GM12891 (cell line): ENCODE results near the gene MYO3A.

ENCODE experiments used
- DNase-seq: peaks from one replicate; pipeline ENCODE4 v3.0.0; 2011; ENCODE audit warnings: low spot score; ENCODE audit not compliant: insufficient read length
- FAIRE-seq: peaks from 2 replicates; lab custom pipeline; 2011; peaks lifted over from hg19 to GRCh38; lab: Jason Lieb, UNC
- PAX5 ChIP-seq: IDR thresholded peaks from 2 replicates; pipeline ENCODE4 v1.6.1; 2011; ENCODE audit warnings: low read length, moderate library complexity, mild to moderate bottlenecking; ENCODE audit not compliant: insufficient read depth, severe bottlenecking
- POLR2A ChIP-seq: IDR thresholded peaks from 2 replicates; pipeline ENCODE4 v1.6.1; 2011; ENCODE audit warnings: low read depth, low read length, control low read depth
- POLR2AphosphoS5 ChIP-seq: IDR thresholded peaks from 2 replicates; pipeline ENCODE4 v1.6.1; 2011; ENCODE audit warnings: low read depth, low read length, control low read depth
- POU2F2 ChIP-seq: IDR thresholded peaks from 2 replicates; pipeline ENCODE4 v1.6.1; 2011; ENCODE audit warnings: low read depth, mild to moderate bottlenecking, control low read depth, low read length, moderate library complexity
- SPI1 ChIP-seq: IDR thresholded peaks from 2 replicates; pipeline ENCODE4 v1.6.1; 2011; ENCODE audit warnings: low read depth, low read length, control low read depth
- TAF1 ChIP-seq: IDR thresholded peaks from 2 replicates; pipeline ENCODE4 v1.6.1; 2011; ENCODE audit warnings: low read depth, low read length, control low read depth

Gene MYO3A

GRCh38 chr10:26217396-26218086, 283.5 kb downstream of the MYO3A start:
- FAIRE-seq (no peak), DNase-seq (peak; percentile 35)
- no peak for TF ChIP-seq TAF1
- no peak for TF ChIP-seq POU2F2
- no peak for TF ChIP-seq POLR2A

GRCh38 chr10:26219676-26220075, 285.6 kb downstream of the MYO3A start:
- FAIRE-seq, result no peak

DNA sequence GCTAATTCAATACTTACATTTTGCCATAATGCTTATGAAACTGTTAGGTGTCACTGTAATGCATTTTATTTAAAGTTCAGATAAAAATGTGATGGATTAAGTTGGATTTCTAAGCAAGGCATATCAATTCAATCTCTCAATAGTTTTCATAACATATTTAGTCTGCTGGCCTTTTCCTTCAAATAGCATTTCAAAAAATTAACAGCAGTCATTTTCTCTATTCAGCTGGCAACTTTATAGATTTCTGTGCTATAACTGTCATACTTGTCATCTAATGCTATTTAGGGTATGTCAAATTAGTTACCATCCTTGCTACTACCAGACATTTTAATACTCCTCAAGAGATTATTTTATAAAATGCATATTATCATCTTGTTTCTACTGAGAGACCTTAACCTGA, 286.9 kb downstream of the MYO3A start:
- TF ChIP-seq PAX5 (no peak), SPI1 (no peak), POLR2AphosphoS5 (no peak), POLR2A (no peak), POU2F2 (no peak), TAF1 (no peak)
- no peak for DNase-seq
- no peak for FAIRE-seq

More at GRCh38 chr10:26219676-26220075, 285.6 kb downstream of the MYO3A start:
- DNase-seq, result no peak
- TF ChIP-seq TAF1 (no peak), SPI1 (no peak), PAX5 (no peak), POU2F2 (no peak), POLR2AphosphoS5 (no peak), POLR2A (no peak)

DNA sequence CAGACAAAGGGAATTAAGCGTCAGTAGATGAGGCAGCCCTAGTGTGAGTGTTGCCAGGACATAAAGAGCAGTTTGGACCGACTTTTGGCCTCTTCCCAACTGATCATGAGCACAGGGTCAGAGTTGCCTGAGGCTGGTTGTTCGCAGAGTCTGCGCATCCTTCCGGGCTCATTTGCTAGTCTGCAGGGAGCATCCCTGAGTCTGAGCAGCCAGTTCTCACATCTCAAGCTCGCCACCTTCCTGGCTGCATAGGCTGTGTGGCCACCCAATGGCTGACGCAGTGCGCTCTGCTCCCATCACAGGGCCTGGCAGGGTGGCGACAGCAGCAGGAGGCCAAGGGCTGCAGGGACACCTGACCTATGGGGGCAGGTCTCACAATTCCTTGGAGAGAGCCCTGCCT, 287.5 kb downstream of the MYO3A start:
- DNase-seq (no peak), FAIRE-seq (no peak)
- TF ChIP-seq PAX5 (no peak), TAF1 (no peak), POLR2AphosphoS5 (no peak), POU2F2 (no peak), POLR2A (no peak), SPI1 (no peak)

DNA sequence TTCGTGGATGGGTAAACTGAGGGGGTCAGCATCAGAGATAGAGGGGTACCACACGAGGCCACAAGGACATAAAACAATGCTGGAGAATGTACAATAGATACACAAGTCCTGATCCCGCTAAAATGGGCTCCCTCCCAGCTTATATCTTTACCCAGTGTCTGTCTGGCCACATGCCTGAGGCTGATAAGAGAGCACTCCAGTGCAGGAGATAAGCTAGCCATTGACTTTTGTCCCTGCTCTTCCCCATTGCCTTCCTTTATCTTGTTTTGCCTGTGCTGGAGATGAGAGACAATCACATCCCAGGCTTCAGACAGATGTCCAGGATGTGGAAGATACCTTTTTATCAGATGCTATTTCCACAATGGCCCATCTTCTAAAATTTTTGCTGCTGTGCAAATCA, 288.5 kb downstream of the MYO3A start:
- no peak for DNase-seq

GRCh38 chr10:26225322-26225721, 291.3 kb downstream of the MYO3A start:
- TF ChIP-seq POLR2AphosphoS5, result no peak
- TF ChIP-seq PAX5, result no peak
- no peak for TF ChIP-seq SPI1
- TF ChIP-seq TAF1, result no peak
- TF ChIP-seq POLR2A, result no peak
- TF ChIP-seq POU2F2, result no peak
- FAIRE-seq, result no peak
- no peak for DNase-seq

More for the DNA sequence above, 288.5 kb downstream of the MYO3A start:
- FAIRE-seq, result no peak
- TF ChIP-seq TAF1 (no peak), SPI1 (no peak), POLR2A (no peak), POLR2AphosphoS5 (no peak), POU2F2 (no peak), PAX5 (no peak)

DNA sequence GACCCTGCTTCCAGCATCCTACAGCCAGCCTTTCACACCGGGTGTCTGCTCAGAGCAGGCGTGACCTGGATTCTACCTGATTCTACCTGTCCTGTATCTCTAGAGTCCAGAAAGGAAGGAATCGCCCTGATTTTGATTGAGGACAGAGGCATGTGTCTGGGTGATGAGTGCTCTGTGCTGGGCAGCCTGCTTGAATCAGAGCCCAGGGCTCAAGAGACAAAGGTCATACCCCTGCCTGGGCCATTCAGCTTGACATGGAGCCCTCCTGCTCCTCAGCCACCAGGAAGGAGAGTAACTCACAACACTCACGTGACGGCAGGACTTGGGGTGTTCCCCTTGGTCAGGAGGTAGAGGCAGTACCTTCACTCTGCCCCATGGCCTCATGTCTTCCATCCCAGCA, 293.8 kb downstream of the MYO3A start:
- TF ChIP-seq SPI1, result no peak
- TF ChIP-seq POLR2AphosphoS5, result no peak
- no peak for TF ChIP-seq PAX5
- TF ChIP-seq POLR2A, result no peak
- no peak for TF ChIP-seq TAF1
- TF ChIP-seq POU2F2, result no peak
- no peak for FAIRE-seq
- no peak for DNase-seq

- TF ChIP-seq TAF1, result no peak
- TF ChIP-seq PAX5, result no peak
- TF ChIP-seq POLR2A, result no peak
- no peak for TF ChIP-seq POU2F2
- TF ChIP-seq POLR2AphosphoS5, result no peak
- no peak for TF ChIP-seq SPI1
- DNase-seq (no peak), FAIRE-seq (no peak)
Measured at GRCh38 chr10:26232174-26232573, 298.1 kb downstream of the MYO3A start.

DNA sequence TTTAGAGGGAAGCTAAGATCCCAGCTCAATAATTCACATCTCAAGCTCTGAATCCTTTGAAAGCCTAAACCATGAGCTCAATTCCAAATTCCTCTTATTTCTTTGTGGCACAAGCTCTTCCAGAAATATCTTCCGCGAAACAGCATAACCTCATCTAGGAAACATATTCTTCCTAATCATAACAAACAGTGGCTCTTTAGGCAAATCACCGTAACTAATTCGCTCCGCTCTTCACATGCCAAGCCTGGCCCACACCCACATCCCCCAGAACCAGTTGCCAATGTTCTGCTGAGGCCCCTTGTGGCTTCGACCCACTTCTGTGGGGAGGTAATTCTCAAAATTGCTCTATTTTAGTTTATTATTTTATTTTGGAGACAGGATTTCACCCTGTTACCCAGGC, 301.7 kb downstream of the MYO3A start:
- FAIRE-seq, result no peak
- no peak for DNase-seq
- TF ChIP-seq TAF1 (no peak), SPI1 (no peak), POLR2A (no peak), PAX5 (no peak), POU2F2 (no peak), POLR2AphosphoS5 (no peak)

DNA sequence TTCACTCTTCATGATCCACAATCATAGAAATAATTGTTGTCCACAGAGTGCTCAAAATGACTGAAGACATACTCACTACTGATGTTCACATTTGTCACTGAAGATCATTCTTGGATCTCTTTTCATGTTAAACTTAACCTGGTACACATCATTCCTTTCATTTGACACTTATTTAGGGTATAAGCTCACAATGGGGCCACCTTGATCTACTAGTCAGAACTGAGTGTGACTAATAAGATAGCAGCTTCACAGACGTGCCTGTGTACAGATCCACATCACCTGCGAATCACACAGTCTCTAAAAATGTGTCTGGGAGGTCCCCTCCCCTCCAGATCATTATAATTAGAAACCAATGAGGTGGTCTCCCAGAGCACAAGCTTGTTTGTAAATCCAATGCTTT, 304.3 kb downstream of the MYO3A start:
- DNase-seq (no peak), FAIRE-seq (no peak)
- TF ChIP-seq POLR2AphosphoS5, result no peak
- no peak for TF ChIP-seq SPI1
- no peak for TF ChIP-seq POLR2A
- no peak for TF ChIP-seq POU2F2
- TF ChIP-seq PAX5, result no peak
- no peak for TF ChIP-seq TAF1

DNA sequence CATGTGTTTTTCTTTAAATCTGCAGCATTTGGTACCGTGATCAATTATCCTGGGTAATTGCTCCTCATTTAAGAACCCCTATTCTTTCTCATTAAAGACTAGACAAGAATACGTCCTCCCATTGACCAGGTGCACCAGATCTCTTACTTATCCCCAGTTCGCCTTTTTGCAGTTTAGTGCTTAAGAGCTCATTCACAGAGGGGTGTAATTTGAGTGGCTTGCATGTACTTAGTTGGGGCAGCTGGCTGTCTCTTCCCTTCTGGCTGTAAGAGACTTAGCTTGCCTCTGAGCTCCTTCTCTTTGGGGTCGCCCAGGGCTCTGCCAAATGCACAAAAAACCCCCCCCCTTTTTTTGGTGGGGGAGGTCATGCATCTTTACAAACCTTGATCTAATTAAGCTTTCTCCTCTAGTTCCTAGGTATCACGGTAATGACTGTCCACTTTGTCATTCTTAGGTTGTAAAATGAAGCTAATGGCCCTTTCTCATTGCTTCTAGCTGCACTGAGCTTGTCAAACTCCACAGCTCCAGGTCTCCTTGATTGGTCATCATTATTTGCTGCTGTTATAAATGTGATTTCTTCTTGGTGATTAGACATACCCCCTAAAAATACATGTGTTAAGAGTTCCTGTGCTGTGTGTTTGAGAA, 308.8 kb downstream of the MYO3A start:
- FAIRE-seq (no peak), DNase-seq (no peak)
- no peak for TF ChIP-seq POU2F2
- no peak for TF ChIP-seq SPI1
- no peak for TF ChIP-seq POLR2A
- TF ChIP-seq TAF1, result no peak
- no peak for TF ChIP-seq POLR2AphosphoS5
- TF ChIP-seq PAX5, result no peak
